ENCODE data around the gene MAP3K20. TPM values are rescaled to one million over a fixed set of nuclear protein-coding genes. Genes with fewer than 3 reads are reported as not detected.

Gene MAP3K20
- total and polyA plus RNA-seq, 2 experiments from 2014 or later = 7.6 to 9.6 TPM

DNA sequence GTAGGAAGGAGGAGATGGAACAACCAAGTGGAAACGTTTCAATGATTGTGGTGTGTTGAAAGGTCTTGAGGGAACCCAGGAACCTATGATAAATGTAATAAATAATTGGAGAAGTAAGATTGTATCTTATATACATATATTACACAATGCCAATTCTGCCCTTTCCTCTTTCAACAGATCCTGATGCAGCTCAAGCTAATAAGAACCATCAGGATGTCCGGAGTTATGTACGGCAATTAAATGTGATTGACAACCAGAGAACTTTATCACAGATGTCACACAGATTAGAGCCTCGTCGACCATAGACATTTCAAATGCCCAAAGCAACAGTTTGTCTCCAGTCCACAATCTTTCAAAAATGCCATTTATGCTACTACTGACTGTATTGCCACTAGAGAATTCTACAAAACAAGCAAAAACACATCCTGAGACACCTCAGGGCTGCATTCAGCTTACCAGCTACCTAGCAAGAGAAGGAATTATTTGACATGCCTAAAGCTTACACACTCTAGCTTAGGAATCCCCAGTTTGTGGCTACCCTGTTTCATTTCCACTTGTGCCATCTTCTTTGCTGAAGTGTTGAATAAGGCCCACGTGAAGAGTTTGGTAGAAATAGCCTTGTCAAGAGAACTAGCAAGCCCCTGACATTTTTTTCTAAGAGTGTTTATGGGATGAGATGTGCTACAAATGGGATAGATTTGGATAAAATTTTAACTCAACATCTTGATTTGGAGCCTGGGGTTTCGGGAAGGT lies 24.0 kb upstream of the MAP3K20 start:
- peaks cover 5% of the 10 kb centered on the region; the same call in 2 of the 3 replicates for H3K4me1 Mint-ChIP-seq
- no peaks in the 10 kb centered on the region for H3K36me3 ChIP-seq (ENCODE audit: insufficient read depth)

More for the DNA sequence above, 24.0 kb upstream of the MAP3K20 start:
- ATAC-seq (no peak), DNase-seq (ENCODE audit: low spot score) (no peak)
- Histone ChIP-seq H3K27me3 (ENCODE audit: insufficient read depth) (no peaks in the 10 kb centered on the region), H4K20me1 (replicated peaks; ENCODE audit: insufficient read depth) (no peaks in the 10 kb centered on the region), H2AFZ (no peak overlapping the region), H3K4me1 (ENCODE audit: insufficient read depth) (peaks cover 4% of the 10 kb centered on the region; the same call in 1 of the 2 replicates), H3K4me3 (no peak overlapping the region), H3K4me2 (no peak overlapping the region), H3F3A (replicated peaks; ENCODE audit: low read depth) (no peaks in the 10 kb centered on the region), H3K9me2 (ENCODE audit: insufficient read depth) (no peaks in the 10 kb centered on the region), H3K79me2 (replicated peaks; ENCODE audit: insufficient read depth) (no peaks in the 10 kb centered on the region), H3K27ac (ENCODE audit: low read depth) (no peak overlapping the region)
- Mint-ChIP-seq H3K9me3 (no peaks in the 10 kb centered on the region), H3K27ac (no peak overlapping the region), H3K4me3 (no peak overlapping the region), H3K36me3 (ENCODE audit: low read depth) (no peaks in the 10 kb centered on the region), H3K27me3 (ENCODE audit: insufficient read depth, low read depth, poor library complexity) (peaks cover 3% of the 10 kb centered on the region)
- TF ChIP-seq EZH2 (IDR thresholded peaks at IDR 0.05; ENCODE audit: low read depth, unreplicated experiment) (no peak), EZH2phosphoT487 (IDR thresholded peaks at IDR 0.05; ENCODE audit: unreplicated experiment) (no peak), STAT1 (IDR thresholded peaks at IDR 0.05; ENCODE audit: unreplicated experiment) (no peak), NANOG (IDR thresholded peaks at IDR 0.05; ENCODE audit: borderline replicate concordance) (no peak), ZNF331 (CRISPR knock-in tag; IDR thresholded peaks at IDR 0.05; ENCODE audit: low read depth) (no peak)
- TF ChIP-seq, protein P1, sequence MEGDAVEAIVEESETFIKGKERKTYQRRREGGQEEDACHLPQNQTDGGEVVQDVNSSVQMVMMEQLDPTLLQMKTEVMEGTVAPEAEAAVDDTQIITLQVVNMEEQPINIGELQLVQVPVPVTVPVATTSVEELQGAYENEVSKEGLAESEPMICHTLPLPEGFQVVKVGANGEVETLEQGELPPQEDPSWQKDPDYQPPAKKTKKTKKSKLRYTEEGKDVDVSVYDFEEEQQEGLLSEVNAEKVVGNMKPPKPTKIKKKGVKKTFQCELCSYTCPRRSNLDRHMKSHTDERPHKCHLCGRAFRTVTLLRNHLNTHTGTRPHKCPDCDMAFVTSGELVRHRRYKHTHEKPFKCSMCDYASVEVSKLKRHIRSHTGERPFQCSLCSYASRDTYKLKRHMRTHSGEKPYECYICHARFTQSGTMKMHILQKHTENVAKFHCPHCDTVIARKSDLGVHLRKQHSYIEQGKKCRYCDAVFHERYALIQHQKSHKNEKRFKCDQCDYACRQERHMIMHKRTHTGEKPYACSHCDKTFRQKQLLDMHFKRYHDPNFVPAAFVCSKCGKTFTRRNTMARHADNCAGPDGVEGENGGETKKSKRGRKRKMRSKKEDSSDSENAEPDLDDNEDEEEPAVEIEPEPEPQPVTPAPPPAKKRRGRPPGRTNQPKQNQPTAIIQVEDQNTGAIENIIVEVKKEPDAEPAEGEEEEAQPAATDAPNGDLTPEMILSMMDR (conservative IDR thresholded peaks at IDR 0.05; ENCODE audit: low read depth in 2 of 2) = no peak
- TF ChIP-seq, protein P2, sequence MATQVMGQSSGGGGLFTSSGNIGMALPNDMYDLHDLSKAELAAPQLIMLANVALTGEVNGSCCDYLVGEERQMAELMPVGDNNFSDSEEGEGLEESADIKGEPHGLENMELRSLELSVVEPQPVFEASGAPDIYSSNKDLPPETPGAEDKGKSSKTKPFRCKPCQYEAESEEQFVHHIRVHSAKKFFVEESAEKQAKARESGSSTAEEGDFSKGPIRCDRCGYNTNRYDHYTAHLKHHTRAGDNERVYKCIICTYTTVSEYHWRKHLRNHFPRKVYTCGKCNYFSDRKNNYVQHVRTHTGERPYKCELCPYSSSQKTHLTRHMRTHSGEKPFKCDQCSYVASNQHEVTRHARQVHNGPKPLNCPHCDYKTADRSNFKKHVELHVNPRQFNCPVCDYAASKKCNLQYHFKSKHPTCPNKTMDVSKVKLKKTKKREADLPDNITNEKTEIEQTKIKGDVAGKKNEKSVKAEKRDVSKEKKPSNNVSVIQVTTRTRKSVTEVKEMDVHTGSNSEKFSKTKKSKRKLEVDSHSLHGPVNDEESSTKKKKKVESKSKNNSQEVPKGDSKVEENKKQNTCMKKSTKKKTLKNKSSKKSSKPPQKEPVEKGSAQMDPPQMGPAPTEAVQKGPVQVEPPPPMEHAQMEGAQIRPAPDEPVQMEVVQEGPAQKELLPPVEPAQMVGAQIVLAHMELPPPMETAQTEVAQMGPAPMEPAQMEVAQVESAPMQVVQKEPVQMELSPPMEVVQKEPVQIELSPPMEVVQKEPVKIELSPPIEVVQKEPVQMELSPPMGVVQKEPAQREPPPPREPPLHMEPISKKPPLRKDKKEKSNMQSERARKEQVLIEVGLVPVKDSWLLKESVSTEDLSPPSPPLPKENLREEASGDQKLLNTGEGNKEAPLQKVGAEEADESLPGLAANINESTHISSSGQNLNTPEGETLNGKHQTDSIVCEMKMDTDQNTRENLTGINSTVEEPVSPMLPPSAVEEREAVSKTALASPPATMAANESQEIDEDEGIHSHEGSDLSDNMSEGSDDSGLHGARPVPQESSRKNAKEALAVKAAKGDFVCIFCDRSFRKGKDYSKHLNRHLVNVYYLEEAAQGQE (IDR thresholded peaks at IDR 0.05; ENCODE audit: unreplicated experiment) = no peak
- TF ChIP-seq, protein P3, sequence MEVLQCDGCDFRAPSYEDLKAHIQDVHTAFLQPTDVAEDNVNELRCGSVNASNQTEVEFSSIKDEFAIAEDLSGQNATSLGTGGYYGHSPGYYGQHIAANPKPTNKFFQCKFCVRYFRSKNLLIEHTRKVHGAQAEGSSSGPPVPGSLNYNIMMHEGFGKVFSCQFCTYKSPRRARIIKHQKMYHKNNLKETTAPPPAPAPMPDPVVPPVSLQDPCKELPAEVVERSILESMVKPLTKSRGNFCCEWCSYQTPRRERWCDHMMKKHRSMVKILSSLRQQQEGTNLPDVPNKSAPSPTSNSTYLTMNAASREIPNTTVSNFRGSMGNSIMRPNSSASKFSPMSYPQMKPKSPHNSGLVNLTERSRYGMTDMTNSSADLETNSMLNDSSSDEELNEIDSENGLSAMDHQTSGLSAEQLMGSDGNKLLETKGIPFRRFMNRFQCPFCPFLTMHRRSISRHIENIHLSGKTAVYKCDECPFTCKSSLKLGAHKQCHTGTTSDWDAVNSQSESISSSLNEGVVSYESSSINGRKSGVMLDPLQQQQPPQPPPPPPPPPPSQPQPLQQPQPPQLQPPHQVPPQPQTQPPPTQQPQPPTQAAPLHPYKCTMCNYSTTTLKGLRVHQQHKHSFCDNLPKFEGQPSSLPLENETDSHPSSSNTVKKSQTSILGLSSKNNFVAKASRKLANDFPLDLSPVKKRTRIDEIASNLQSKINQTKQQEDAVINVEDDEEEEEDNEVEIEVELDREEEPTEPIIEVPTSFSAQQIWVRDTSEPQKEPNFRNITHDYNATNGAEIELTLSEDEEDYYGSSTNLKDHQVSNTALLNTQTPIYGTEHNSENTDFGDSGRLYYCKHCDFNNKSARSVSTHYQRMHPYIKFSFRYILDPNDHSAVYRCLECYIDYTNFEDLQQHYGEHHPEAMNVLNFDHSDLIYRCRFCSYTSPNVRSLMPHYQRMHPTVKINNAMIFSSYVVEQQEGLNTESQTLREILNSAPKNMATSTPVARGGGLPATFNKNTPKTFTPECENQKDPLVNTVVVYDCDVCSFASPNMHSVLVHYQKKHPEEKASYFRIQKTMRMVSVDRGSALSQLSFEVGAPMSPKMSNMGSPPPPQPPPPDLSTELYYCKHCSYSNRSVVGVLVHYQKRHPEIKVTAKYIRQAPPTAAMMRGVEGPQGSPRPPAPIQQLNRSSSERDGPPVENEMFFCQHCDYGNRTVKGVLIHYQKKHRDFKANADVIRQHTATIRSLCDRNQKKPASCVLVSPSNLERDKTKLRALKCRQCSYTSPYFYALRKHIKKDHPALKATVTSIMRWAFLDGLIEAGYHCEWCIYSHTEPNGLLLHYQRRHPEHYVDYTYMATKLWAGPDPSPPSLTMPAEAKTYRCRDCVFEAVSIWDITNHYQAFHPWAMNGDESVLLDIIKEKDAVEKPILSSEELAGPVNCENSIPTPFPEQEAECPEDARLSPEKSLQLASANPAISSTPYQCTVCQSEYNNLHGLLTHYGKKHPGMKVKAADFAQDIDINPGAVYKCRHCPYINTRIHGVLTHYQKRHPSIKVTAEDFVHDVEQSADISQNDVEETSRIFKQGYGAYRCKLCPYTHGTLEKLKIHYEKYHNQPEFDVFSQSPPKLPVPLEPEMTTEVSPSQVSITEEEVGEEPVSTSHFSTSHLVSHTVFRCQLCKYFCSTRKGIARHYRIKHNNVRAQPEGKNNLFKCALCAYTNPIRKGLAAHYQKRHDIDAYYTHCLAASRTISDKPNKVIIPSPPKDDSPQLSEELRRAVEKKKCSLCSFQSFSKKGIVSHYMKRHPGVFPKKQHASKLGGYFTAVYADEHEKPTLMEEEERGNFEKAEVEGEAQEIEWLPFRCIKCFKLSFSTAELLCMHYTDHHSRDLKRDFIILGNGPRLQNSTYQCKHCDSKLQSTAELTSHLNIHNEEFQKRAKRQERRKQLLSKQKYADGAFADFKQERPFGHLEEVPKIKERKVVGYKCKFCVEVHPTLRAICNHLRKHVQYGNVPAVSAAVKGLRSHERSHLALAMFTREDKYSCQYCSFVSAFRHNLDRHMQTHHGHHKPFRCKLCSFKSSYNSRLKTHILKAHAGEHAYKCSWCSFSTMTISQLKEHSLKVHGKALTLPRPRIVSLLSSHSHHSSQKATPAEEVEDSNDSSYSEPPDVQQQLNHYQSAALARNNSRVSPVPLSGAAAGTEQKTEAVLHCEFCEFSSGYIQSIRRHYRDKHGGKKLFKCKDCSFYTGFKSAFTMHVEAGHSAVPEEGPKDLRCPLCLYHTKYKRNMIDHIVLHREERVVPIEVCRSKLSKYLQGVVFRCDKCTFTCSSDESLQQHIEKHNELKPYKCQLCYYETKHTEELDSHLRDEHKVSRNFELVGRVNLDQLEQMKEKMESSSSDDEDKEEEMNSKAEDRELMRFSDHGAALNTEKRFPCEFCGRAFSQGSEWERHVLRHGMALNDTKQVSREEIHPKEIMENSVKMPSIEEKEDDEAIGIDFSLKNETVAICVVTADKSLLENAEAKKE (CRISPR knock-in tag; IDR thresholded peaks at IDR 0.05) = no peak
